ENCODE data around the gene GPC4. TPM values are rescaled to one million over a fixed set of nuclear protein-coding genes. Genes with fewer than 3 reads are reported as not detected.
A peak's percentile ranks its signal among the peaks of the same experiment; 100 is the strongest.

GPC4 gene
- polyA plus RNA-seq, 3 donors, result 0.03 to 0.59 (median 0.27) TPM

DNA sequence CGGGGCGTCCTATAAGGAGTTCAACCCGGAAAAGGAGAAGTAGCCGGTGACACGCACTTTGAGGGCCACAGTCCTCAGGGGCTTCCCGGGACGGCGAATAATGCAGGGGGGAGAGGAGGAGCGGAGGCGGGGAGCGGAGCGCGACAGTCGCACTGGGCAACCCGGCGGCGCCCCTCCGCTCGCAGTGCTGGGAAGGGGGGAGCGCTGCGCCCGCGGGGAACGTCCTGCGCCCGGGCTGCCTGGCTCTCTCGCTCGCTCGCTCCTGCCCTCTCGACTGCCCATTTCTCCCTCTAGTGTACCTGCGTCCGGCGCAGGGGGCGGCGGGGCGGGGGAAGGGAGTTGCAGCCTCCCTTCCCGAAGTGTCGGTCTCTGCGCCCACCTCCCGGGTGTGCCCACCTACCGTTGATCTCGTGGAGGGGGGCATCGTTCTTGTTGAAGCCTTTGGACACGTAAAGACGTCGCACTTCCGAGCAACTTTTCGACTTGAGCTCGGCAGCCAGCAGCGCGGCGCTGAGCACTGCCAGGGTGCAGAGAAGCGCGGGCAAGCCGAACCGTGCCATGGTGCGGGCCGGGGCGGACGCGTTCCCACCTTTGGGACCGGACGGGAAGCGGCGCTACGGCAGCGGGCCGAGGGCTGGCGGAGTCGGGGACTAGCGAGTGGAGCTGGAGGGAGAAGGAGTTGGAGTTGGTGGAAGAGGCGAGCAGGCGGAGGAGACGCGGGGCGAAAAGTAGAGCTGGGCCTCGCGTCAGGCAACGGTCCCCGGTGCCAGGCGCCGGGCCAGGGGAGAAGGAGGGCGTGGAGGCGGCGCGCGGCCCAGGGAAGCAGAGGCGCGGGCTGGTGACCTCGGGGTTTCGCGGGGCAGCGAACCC lies 648 bp downstream of the GPC4 start:
- H3K4me3 ChIP-seq (replicated peaks in 1 of 3; ENCODE audit: low read depth in 2 of 3, low read length in 3 of 3), result peak overlapping the region; percentile 43 to 67 (median 44)
- no peaks in the 10 kb centered on the region for H3K36me3 ChIP-seq (replicated peaks in 1 of 2; ENCODE audit: control insufficient read depth in 1 of 2, insufficient read depth in 2 of 2, low read length in 2 of 2)
- Mint-ChIP-seq H3K36me3 (no peaks in the 10 kb centered on the region), H3K4me1 (peaks cover 13% of the 10 kb centered on the region), H3K27ac (peak overlapping the region in 3 of 7 donors; percentile 77 to 87 (median 78)), H3K4me3 (peak overlapping the region; percentile 78 to 89), H3K27me3 (ENCODE audit: low read depth in 3 of 3) (peaks cover 51 to 77% (median 74%) of the 10 kb centered on the region in 3 donors), H3K9me3 (peaks cover 0 to 24% (median 8%) of the 10 kb centered on the region in 7 donors)
- peaks cover 50 to 83% of the 10 kb centered on the region in 2 donors for H3K27me3 ChIP-seq (ENCODE audit: control insufficient read depth in 2 of 2, insufficient read depth in 2 of 2, low read length in 2 of 2)
- intact Hi-C loops (cut with micrococcal nuclease), result no loop called here
- no peak overlapping the region for H3K27ac ChIP-seq (ENCODE audit: low read depth in 1 of 2, low read length in 2 of 2)
- TF ChIP-seq, protein P1, sequence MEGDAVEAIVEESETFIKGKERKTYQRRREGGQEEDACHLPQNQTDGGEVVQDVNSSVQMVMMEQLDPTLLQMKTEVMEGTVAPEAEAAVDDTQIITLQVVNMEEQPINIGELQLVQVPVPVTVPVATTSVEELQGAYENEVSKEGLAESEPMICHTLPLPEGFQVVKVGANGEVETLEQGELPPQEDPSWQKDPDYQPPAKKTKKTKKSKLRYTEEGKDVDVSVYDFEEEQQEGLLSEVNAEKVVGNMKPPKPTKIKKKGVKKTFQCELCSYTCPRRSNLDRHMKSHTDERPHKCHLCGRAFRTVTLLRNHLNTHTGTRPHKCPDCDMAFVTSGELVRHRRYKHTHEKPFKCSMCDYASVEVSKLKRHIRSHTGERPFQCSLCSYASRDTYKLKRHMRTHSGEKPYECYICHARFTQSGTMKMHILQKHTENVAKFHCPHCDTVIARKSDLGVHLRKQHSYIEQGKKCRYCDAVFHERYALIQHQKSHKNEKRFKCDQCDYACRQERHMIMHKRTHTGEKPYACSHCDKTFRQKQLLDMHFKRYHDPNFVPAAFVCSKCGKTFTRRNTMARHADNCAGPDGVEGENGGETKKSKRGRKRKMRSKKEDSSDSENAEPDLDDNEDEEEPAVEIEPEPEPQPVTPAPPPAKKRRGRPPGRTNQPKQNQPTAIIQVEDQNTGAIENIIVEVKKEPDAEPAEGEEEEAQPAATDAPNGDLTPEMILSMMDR (IDR thresholded peaks at IDR 0.05), result no peak
- H2AFZ ChIP-seq (ENCODE audit: insufficient read depth, low read depth, low read length, poor library complexity, severe bottlenecking), result peak overlapping the region; percentile 61
- H3K79me2 ChIP-seq (ENCODE audit: insufficient read depth, low read length), result no peaks in the 10 kb centered on the region
- H3K9me3 ChIP-seq (replicated peaks in 1 of 2; ENCODE audit: control insufficient read depth in 1 of 2, insufficient read depth in 1 of 2, low read length in 2 of 2), result peaks cover 0 to 32% of the 10 kb centered on the region in 2 donors
- under 1% methylated on average over 60 of the region's 93 CpGs for WGBS (ENCODE audit: insufficient coverage)
- H3K4me2 ChIP-seq (replicated peaks; ENCODE audit: extremely low read depth, low read length, poor library complexity, severe bottlenecking), result peak overlapping the region; percentile 78
- DNase-seq, result peak; percentile 36 to 76 (median 50)
- H3K4me1 ChIP-seq (ENCODE audit: control insufficient read depth in 1 of 2, insufficient read depth in 2 of 2, low read length in 2 of 2), result peaks cover 14 to 17% of the 10 kb centered on the region in 2 donors
- H4K20me1 ChIP-seq (ENCODE audit: insufficient read depth, low read length), result no peaks in the 10 kb centered on the region
- peak overlapping the region; percentile 57 for H3K9ac ChIP-seq (ENCODE audit: insufficient read depth, low read length, poor library complexity, severe bottlenecking)

DNA sequence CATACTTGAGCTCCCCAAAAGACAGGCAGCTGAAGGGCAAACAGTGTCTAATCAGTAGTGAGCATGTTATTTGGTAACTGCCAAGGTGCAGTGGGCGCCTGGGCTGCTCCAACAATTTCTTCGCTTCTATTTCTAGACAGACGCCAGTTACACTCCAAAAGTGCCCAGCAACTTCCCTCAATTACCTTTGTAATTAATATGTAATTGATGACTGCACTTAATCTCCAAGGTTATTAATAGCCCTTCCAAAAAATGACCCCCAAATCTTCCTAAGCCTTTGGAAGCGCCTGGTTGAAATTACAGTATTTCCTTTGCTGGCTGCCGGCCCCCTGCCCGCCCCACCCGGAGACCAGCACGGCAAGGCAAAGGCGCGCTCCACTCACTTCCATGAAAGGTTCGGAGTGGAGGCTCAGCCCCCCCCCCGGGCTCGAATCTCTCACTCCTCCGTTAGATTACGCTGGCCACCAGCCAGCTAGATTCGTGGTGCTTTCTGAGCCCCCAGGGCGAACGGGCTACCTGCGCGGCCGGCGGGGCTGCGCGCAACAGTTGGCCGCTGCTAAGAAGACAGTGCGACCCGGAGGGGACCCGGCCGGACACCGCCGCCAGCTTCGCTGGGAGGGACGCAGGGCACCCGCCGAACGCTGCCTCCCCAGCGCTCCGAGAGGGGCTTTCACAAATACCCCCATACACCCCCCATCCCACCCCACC lies 1.9 kb downstream of the GPC4 start:
- Mint-ChIP-seq H3K36me3 (no peaks in the 10 kb centered on the region), H3K9me3 (peaks cover 0 to 24% (median 8%) of the 10 kb centered on the region in 7 donors), H3K4me1 (peaks cover 13% of the 10 kb centered on the region), H3K4me3 (peak overlapping the region in 1 of 2 donors; percentile 80), H3K27ac (no peak overlapping the region), H3K27me3 (ENCODE audit: low read depth in 3 of 3) (peaks cover 51 to 69% (median 64%) of the 10 kb centered on the region in 3 donors)
- peak overlapping the region in 1 of 3 experiments; percentile 67 for H3K4me3 ChIP-seq (replicated peaks in 1 of 3; ENCODE audit: low read depth in 2 of 3, low read length in 3 of 3)
- H3K36me3 ChIP-seq (replicated peaks in 1 of 2; ENCODE audit: control insufficient read depth in 1 of 2, insufficient read depth in 2 of 2, low read length in 2 of 2), result no peaks in the 10 kb centered on the region
- H2AFZ ChIP-seq (ENCODE audit: insufficient read depth, low read depth, low read length, poor library complexity, severe bottlenecking), result no peak overlapping the region
- 9% methylated on average over 7 of the region's 38 CpGs for WGBS (ENCODE audit: insufficient coverage)
- no peak overlapping the region for H3K4me2 ChIP-seq (replicated peaks; ENCODE audit: extremely low read depth, low read length, poor library complexity, severe bottlenecking)
- H3K27ac ChIP-seq (ENCODE audit: low read depth in 1 of 2, low read length in 2 of 2), result no peak overlapping the region
- DNase-seq, result no peak
- TF ChIP-seq, protein P1 (IDR thresholded peaks at IDR 0.05), result no peak
- intact Hi-C loops (cut with micrococcal nuclease), result no loop called here
- peaks cover 14 to 17% of the 10 kb centered on the region in 2 donors for H3K4me1 ChIP-seq (ENCODE audit: control insufficient read depth in 1 of 2, insufficient read depth in 2 of 2, low read length in 2 of 2)
- H3K9ac ChIP-seq (ENCODE audit: insufficient read depth, low read length, poor library complexity, severe bottlenecking), result no peak overlapping the region
- peaks cover 49 to 76% of the 10 kb centered on the region in 2 donors for H3K27me3 ChIP-seq (ENCODE audit: control insufficient read depth in 2 of 2, insufficient read depth in 2 of 2, low read length in 2 of 2)
- H4K20me1 ChIP-seq (ENCODE audit: insufficient read depth, low read length), result no peaks in the 10 kb centered on the region
- H3K79me2 ChIP-seq (ENCODE audit: insufficient read depth, low read length), result no peaks in the 10 kb centered on the region
- peaks cover 0 to 32% of the 10 kb centered on the region in 2 donors for H3K9me3 ChIP-seq (replicated peaks in 1 of 2; ENCODE audit: control insufficient read depth in 1 of 2, insufficient read depth in 1 of 2, low read length in 2 of 2)

All from CD14-positive monocyte (primary cell).